ENCODE results near the gene LPP. TPM values are rescaled to one million over a fixed set of nuclear protein-coding genes. Genes with fewer than 3 reads are reported as not detected.

LPP gene
- total and polyA plus RNA-seq, 9 of the 15 experiments (the other 6 are each of a cell fraction or from before 2014, with no cell fraction given) = 0.07 to 0.18 TPM; not detected in 7

DNA sequence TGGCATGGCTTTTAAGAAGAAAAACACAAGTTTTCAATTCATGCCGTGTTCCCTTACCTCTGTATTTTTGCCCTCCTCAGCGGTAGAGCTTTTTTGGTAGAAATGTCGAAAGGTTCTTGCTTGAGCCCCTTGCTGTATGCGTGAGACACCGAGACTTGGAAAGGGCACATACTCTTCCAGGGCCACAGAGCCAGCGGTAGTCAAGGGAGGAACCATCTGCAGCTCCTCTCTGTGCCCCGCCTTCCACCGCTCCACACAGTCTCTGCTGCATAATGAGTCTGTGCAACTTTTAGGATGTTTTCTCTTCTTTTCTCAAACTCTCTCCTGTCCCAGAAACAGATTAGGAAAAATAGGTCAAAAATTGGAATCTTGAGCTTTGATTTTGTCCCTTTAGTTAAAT, 77.5 kb downstream of the LPP start:
- WGBS (ENCODE audit: insufficient coverage, low coverage, missing lambda C conversion rate) = 2% methylated on average over 8 of the region's 8 CpGs
- ChIA-PET POLR2A (no interaction called here), CTCF (ENCODE audit: low intra/inter-chr PET ratio) (no interaction called here)
- TF ChIP-seq YY1 (IDR thresholded peaks at IDR 0.05; ENCODE audit: borderline replicate concordance in 1 of 3, control insufficient read depth in 1 of 3, extremely low read depth in 1 of 3, insufficient read depth in 3 of 3, insufficient read length in 1 of 3, insufficient replicate concordance in 2 of 3, low read depth in 1 of 3, low read length in 2 of 3) (no peak), TAF15 (IDR thresholded peaks at IDR 0.05; ENCODE audit: low read depth, low read length) (no peak), HNRNPL (IDR thresholded peaks at IDR 0.05; ENCODE audit: low read depth, low read length) (no peak), KAT8 (IDR thresholded peaks at IDR 0.05; ENCODE audit: low read depth) (no peak)
- H3K27ac ChIP-seq (ENCODE audit: extremely low read depth, low read depth, low read length) = no peak overlapping the region
- H2AFZ ChIP-seq (ENCODE audit: low read depth, low read length) = no peak overlapping the region
- no peak for ATAC-seq
- DNase-seq (ENCODE audit: extremely low read depth in 1 of 4, low spot score in 3 of 4) = no peak
- H3K9me3 ChIP-seq (replicated peaks; ENCODE audit: control insufficient read depth, insufficient read depth, low read depth, low read length) = no peaks in the 10 kb centered on the region
- no peak overlapping the region for H3K4me3 ChIP-seq
- H3K79me2 ChIP-seq (ENCODE audit: control insufficient read depth, insufficient read depth, low read length) = no peaks in the 10 kb centered on the region
- BruUV-seq (replicated peaks) = no TSS peak
- H3K4me1 ChIP-seq (replicated peaks in 1 of 2; ENCODE audit: control insufficient read depth in 2 of 2, insufficient read depth in 2 of 2, low read length in 2 of 2) = no peaks in the 10 kb centered on the region
- peaks cover 0 to 5% of the 10 kb centered on the region in 2 experiments; a peak in 2 of 5 replicates for H3K27me3 ChIP-seq (ENCODE audit: control insufficient read depth in 2 of 2, insufficient read depth in 2 of 2, low read length in 2 of 2)
- H3K4me2 ChIP-seq (ENCODE audit: insufficient read depth, low read length) = no peak overlapping the region
- no peaks in the 10 kb centered on the region for H4K20me1 ChIP-seq (replicated peaks; ENCODE audit: control insufficient read depth, insufficient read depth, low read length)
- no peak overlapping the region for H3K9ac ChIP-seq (ENCODE audit: insufficient read depth in 1 of 2, low read depth in 2 of 2, low read length in 2 of 2)
- no peak for FAIRE-seq
- intact Hi-C loops (cut with micrococcal nuclease) = no loop called here
- in situ Hi-C loops (cut with MboI) = no loop called here
- H3K36me3 ChIP-seq (ENCODE audit: control insufficient read depth, insufficient read depth, low read length) = no peaks in the 10 kb centered on the region
- H3K9me1 ChIP-seq (ENCODE audit: control insufficient read depth, insufficient read depth, low read length) = no peaks in the 10 kb centered on the region

DNA sequence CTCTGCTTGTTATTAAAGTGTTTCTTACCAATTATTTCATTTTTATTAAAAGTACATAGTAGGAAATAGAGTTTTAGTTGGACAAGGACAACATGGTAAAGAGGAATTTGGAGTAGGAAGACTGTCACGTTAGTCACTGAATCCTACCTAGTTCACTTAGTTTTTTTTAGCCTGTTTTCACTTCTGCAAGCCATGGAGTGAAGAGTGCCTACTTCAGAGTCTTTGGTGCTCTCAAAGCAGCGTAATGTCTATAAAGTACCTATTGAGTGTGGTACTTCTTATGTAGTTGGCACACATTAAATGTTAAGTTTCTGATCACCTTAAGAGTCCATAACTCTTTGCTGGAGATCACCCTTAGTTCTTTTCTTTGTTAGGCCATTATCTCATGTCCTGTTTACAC, 78.7 kb downstream of the LPP start:
- CTCF ChIA-PET (ENCODE audit: low intra/inter-chr PET ratio) = no interaction called here
- TF ChIP-seq, protein P1, sequence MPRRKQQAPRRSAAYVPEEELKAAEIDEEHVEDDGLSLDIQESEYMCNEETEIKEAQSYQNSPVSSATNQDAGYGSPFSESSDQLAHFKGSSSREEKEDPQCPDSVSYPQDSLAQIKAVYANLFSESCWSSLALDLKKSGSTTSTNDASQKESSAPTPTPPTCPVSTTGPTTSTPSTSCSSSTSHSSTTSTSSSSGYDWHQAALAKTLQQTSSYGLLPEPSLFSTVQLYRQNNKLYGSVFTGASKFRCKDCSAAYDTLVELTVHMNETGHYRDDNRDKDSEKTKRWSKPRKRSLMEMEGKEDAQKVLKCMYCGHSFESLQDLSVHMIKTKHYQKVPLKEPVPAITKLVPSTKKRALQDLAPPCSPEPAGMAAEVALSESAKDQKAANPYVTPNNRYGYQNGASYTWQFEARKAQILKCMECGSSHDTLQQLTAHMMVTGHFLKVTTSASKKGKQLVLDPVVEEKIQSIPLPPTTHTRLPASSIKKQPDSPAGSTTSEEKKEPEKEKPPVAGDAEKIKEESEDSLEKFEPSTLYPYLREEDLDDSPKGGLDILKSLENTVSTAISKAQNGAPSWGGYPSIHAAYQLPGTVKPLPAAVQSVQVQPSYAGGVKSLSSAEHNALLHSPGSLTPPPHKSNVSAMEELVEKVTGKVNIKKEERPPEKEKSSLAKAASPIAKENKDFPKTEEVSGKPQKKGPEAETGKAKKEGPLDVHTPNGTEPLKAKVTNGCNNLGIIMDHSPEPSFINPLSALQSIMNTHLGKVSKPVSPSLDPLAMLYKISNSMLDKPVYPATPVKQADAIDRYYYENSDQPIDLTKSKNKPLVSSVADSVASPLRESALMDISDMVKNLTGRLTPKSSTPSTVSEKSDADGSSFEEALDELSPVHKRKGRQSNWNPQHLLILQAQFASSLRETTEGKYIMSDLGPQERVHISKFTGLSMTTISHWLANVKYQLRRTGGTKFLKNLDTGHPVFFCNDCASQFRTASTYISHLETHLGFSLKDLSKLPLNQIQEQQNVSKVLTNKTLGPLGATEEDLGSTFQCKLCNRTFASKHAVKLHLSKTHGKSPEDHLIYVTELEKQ (CRISPR knock-in tag; IDR thresholded peaks at IDR 0.05) = no peak
- TF ChIP-seq RBM15 (IDR thresholded peaks at IDR 0.05; ENCODE audit: insufficient read depth, low read length) (no peak), NCOA2 (IDR thresholded peaks at IDR 0.05; ENCODE audit: partially characterized antibody in 2 of 2) (no peak), TCF7 (IDR thresholded peaks at IDR 0.05; ENCODE audit: borderline replicate concordance) (no peak), ZC3H4 (CRISPR knock-in tag; IDR thresholded peaks at IDR 0.05; ENCODE audit: borderline replicate concordance) (no peak), GABPB2 (CRISPR knock-in tag; conservative IDR thresholded peaks at IDR 0.05) (no peak)
- TF ChIP-seq, protein P2, sequence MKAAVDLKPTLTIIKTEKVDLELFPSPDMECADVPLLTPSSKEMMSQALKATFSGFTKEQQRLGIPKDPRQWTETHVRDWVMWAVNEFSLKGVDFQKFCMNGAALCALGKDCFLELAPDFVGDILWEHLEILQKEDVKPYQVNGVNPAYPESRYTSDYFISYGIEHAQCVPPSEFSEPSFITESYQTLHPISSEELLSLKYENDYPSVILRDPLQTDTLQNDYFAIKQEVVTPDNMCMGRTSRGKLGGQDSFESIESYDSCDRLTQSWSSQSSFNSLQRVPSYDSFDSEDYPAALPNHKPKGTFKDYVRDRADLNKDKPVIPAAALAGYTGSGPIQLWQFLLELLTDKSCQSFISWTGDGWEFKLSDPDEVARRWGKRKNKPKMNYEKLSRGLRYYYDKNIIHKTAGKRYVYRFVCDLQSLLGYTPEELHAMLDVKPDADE (conservative IDR thresholded peaks at IDR 0.05; ENCODE audit: control insufficient read depth, low read depth, low read length) = no peak

More for the DNA sequence above, 78.7 kb downstream of the LPP start:
- Histone ChIP-seq H3K9me1 (ENCODE audit: control insufficient read depth, insufficient read depth, low read length) (no peaks in the 10 kb centered on the region), H3K27me3 (ENCODE audit: control insufficient read depth in 2 of 2, insufficient read depth in 2 of 2, low read length in 2 of 2) (peaks cover 0 to 5% of the 10 kb centered on the region in 2 experiments; a peak in 2 of 5 replicates), H3K9ac (ENCODE audit: insufficient read depth in 1 of 2, low read depth in 2 of 2, low read length in 2 of 2) (no peak overlapping the region), H3K4me2 (ENCODE audit: insufficient read depth, low read length) (no peak overlapping the region), H3K36me3 (ENCODE audit: control insufficient read depth, insufficient read depth, low read length) (no peaks in the 10 kb centered on the region), H3K9me3 (replicated peaks; ENCODE audit: control insufficient read depth, insufficient read depth, low read depth, low read length) (no peaks in the 10 kb centered on the region), H4K20me1 (replicated peaks; ENCODE audit: control insufficient read depth, insufficient read depth, low read length) (no peaks in the 10 kb centered on the region), H2AFZ (ENCODE audit: low read depth, low read length) (no peak overlapping the region), H3K4me1 (replicated peaks in 1 of 2; ENCODE audit: control insufficient read depth in 2 of 2, insufficient read depth in 2 of 2, low read length in 2 of 2) (no peaks in the 10 kb centered on the region), H3K27ac (ENCODE audit: extremely low read depth, low read depth, low read length) (no peak overlapping the region), H3K79me2 (ENCODE audit: control insufficient read depth, insufficient read depth, low read length) (no peaks in the 10 kb centered on the region), H3K4me3 (no peak overlapping the region)
- no TSS peak for BruUV-seq (replicated peaks)
- FAIRE-seq (no peak), DNase-seq (ENCODE audit: extremely low read depth in 1 of 4, low spot score in 3 of 4) (no peak), ATAC-seq (no peak)
- POLR2A ChIA-PET = no interaction called here
- 3% methylated on average over 2 of the region's 2 CpGs for WGBS (ENCODE audit: insufficient coverage, low coverage, missing lambda C conversion rate)
- in situ Hi-C loops (cut with MboI) = no loop called here
- intact Hi-C loops (cut with micrococcal nuclease) = no loop called here

Data from K562 (cell line).